ENCODE results near the gene LUZP1.

DNA sequence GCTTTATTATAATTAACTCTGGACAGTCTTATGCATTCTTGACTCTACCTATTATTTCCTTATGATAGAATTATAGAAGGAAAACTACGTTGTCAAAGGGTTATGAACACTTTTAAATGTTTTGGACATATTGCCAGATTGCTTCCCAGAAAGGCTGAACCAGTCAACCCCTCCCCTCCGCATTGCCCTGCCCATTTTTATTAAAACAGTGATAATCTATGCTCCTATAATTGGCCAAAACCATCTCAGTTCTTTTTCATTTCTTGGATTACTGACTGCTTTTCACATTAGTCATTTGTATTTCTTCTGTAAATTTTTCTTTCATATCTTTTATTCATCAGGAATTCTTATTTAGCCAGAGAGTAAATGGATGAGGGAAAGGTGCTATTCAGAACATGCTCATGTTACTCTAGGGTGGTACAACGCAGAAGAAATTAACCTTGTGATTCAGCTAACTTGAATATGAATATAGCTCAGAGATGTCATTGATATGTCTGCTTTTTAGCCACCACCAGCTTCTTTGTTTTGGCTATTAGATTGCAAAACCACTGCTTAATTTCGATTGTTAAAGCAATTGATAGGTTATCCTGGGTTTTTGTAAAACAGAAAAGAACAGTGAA is 117.3 kb downstream of the LUZP1 start:
- TF ChIP-seq, protein P1, sequence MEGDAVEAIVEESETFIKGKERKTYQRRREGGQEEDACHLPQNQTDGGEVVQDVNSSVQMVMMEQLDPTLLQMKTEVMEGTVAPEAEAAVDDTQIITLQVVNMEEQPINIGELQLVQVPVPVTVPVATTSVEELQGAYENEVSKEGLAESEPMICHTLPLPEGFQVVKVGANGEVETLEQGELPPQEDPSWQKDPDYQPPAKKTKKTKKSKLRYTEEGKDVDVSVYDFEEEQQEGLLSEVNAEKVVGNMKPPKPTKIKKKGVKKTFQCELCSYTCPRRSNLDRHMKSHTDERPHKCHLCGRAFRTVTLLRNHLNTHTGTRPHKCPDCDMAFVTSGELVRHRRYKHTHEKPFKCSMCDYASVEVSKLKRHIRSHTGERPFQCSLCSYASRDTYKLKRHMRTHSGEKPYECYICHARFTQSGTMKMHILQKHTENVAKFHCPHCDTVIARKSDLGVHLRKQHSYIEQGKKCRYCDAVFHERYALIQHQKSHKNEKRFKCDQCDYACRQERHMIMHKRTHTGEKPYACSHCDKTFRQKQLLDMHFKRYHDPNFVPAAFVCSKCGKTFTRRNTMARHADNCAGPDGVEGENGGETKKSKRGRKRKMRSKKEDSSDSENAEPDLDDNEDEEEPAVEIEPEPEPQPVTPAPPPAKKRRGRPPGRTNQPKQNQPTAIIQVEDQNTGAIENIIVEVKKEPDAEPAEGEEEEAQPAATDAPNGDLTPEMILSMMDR (IDR thresholded peaks at IDR 0.05) = no peak
- TF ChIP-seq POLR2A (IDR thresholded peaks at IDR 0.05) = no peak
